DMS153 (cell line): Measurements from ENCODE around the gene TCEAL4.

Source experiments
- DNase-seq: peaks from one replicate; lab custom pipeline; 2025; lab: John Stamatoyannopoulos, UW

The TCEAL4 gene

DNA sequence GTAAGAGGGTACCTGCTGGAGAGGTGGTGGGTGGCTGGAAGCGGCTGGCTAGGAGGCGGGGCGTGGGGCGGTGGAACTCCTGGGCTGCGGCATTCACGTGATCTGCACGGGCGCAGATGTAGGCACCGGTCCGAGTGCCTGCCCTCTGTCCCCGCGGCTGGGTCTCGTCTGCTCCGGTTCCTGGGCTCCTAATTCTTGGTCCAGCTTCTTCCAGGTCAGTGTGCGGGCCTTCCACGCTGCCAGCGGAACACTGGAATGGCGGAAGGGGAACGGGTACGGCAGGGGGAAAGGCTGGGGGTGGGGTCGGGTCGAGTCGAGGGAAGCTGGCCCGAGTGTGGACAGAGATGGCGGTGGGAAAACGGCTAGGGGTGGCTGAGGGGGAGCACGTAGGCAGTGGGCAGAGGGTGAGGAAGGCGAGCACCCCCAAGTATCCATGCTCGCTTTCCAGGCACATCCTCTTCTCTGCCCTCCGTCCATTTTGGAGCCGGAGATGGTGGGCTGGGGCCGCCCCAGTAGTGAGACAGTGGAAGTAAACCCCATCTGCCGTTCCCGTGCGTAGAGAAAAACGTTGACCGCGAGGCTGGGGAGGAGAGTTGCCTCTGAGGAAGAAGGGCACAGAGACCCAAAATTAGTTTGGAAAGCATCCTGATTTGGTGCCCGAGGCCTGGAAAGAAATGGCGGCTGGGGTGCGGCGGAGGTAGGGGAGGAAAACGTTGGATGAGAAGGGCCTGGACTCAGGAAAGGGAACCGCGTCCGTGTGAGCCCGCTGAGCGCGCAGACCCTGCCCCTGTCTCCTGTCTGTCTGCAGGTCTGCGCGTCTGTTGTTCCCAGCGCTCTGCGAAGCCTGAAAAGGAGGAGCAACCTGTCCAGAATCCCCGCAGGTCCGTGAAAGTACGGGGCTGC, at the start of gene TCEAL4:
Gene TCEAL4 (plus strand): TSS at position 105 of the 903 bp plus-strand sequence. CDS start 1,161 bp downstream, outside the sequence.
- DNase-seq = no peak

- DNase-seq = no peak
These were observed 49.2 kb upstream of the TCEAL4 start for GRCh38 chrX:103536071-103536470.

DNA sequence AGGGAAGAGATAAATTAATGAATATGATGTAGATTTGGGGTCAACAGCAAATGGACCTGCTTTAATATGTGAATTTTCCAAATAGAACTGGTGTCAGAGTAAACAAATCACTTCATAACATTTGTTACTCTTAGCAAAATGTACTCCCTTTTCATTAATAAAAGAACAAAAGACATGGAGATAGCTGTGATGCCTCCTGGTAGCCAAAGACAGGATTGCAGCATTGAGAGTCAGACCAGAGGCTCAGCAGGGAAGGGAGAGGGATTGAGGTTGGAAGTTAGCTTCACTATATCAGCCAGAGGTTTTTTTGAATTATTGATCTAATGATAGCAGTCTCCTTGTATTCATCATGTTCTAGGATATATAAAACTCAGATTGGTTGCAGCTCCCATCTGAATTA, 48.6 kb upstream of the TCEAL4 start:
- DNase-seq = no peak

DNA sequence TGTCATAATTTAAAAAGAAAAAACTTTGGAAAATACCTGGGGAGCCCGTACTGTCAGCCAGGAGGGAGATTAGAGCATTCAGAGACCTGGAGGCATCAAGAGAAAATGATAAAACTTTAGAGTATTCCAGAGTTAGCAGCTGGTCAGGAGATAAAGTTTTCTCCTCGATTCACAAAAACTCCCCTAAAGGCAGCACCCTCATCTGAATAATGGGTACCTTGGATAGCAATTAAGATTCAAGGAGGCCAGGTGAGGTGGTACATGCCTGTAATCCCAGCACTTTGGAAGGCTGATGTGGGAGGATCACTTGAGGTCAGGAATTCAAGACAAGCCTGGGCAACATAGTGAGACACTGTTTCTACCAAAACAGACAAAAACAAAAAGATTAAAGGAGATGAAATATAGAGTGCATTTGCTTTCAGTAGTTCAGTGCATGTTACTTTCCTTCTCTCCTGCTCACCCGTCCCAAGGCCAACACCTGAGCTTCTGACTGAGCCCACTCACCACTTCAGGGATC, 47.4 kb upstream of the TCEAL4 start:
- no peak for DNase-seq

DNA sequence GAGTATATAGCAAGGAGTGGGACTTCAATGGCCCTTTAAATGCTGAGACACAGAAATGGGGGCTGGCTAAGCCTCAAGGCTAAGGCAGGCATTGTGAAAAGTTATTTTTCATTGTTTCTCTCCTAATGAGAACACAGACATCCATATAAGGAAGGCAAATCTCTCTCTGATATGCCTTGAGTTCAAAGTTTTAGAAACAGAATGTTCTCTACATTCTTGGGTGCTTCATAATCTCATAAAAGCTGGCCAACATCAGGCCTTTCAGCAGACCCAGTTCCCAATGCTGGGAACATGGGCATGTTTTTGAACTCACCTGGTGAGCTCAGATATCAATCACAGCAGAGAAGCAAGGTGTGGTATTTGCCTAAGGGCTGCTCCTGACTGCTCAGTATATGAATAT, 46.6 kb upstream of the TCEAL4 start:
- no peak for DNase-seq

- no peak for DNase-seq
These were observed 45.6 kb upstream of the TCEAL4 start for GRCh38 chrX:103539695-103540094.

DNA sequence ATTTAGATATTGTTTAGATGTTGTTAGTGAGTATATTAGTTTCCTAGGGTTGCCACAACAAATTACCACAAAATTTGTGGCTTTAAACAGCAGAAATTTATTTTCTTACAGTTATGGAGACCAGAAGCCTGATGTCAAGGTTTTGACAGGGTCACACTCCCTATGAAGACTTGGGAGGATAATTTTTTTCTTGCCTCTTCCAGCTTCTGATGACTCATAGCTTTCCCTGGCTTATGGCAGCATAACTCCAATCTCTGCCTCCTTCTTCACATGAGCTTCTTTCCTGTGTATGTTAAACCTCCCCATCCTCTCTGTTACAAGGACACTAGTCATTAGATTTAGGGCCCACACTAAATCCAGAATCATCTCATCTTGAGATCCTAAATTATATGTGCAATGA, 45.2 kb upstream of the TCEAL4 start:
- no peak for DNase-seq

DNA sequence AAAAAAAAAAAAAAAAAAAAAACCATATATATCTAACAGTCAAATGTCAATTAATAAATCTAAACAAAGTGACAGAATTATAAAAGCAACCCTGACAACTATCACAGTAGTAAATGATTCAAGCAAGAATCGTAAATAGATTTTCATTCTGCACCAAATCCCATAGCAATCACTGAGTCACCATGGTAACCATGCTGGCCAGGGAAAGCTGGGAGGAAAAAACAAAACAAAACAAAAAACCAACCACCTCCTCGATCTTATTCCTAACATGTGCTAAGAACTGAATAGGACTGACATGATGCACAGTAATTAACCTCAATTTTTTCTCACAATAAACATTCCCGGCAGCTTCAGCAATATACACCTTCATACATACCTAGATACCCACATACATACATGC, 35.4 kb upstream of the TCEAL4 start:
- no peak for DNase-seq

DNA sequence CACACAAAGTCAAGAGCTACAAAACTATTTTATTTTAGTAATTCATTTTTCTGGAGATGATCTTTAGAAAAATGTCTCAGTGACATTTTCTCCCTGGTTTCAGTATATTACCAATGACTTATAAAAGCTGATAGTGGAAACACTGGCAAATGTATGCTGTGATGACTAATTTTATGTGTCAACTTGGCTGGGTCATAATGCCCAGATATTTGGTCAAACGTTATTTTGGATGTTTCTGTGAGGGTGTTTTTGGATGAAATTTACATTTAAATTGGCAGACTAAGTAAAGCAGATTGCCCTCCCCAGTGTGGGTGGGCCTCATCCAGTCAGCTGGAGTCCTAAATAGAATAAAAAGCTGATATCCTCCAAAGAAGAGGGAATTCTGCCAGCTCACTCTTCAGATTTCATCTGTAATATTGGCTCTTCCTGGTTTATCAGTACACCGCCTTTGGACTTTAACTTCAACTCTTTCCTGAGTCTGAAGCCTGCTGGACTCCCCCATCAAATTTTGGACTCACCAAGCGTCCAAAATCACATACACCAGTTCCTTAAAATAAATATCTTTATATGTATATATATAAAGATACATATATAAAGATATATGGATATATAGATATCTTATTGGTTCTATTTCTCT, 34.8 kb upstream of the TCEAL4 start:
- no peak for DNase-seq

DNA sequence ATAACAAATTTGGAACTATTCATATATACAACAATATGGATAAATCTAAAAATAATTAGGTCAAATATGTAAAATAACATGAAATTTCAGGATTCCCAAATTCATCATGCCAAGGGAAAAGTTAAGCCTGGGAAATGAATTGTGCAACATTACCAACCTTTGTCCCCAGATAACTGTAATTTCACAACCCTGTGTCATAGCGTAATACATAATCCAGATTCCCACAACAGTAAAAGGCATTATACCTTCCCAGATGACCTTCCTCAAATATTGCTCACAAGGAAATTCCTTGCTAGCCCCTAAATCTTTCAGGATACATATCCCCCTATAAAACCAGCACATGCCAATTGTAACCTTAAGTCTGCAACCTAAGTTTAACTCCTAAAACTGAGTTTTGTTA, 33.1 kb upstream of the TCEAL4 start:
- no peak for DNase-seq

DNA sequence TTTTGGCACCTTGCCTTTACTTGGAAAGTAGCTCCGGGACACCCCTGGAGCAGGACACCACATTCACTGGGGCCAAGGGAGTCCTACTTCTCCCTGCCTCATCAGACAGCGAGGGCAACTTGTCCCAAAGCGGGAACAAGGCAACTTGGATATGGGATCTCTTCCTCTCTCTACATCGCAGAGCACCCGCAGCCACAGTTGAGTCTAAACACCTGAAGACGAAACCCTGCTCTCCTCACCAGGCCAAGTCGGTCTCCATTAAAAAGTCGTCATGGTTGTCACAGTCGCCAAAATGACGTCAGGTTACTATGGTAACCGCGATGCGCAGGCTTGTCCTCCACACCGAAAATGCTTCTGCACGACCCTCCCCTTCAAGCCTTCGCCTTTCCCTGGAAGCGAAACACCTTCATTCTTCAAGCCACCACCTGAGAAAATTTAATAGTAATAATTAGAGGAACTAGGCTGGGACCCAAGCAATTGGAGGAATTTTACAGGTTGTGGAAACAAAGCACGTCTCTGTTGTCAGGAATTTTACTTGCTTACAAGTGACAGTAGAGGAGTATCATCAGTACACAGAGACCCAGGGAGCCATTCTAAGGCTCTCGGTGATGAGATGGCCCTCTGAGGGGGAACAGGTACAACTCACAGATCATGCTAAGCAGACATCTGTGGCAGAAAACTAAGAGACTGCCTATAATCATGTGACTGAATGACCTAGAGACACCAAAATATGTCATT, 30.5 kb upstream of the TCEAL4 start:
- peak; percentile 20 for DNase-seq

GRCh38 chrX:103556963-103557612, 28.2 kb upstream of the TCEAL4 start:
- DNase-seq = no peak

DNA sequence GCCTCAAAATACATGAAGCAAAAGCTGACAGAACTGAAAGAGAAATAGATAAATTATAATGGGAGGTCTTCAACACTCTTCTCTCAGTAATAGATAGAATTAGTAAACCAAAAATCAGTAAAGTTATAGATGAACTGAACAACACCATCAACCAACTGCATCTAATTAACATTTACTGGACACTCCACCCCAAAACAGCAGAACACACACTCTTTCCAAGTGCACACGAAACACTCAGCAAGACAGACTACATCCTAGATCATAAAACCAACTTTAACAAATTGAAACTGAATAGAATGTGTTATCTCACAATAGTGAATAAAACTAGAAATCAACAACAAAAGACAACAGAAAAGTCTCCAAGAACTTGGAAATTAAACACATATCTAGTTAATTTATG, 25.1 kb upstream of the TCEAL4 start:
- DNase-seq = no peak

- no peak for DNase-seq
These were observed 22.5 kb upstream of the TCEAL4 start for GRCh38 chrX:103562801-103563200.

GRCh38 chrX:103565197-103565596, 20.1 kb upstream of the TCEAL4 start:
- no peak for DNase-seq

DNA sequence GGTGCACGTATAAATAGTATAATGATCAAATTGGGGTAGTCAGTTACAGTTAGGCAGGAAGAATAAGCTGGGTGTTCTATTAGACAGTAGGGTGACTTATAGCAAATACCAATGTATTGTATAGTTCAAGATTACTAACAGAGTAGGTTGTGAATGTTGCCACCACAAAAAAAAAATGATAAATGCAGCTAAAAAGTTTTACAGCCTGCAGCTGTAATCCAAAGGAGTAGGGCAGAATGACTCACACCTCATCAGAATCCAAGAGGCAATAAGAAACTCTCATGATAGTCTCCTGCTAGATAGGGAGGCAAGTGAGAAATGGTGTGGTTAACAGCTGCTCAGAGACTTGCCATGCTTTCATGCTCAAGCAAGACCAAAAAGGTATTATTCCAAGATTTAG, 19.6 kb upstream of the TCEAL4 start:
- no peak for DNase-seq

DNA sequence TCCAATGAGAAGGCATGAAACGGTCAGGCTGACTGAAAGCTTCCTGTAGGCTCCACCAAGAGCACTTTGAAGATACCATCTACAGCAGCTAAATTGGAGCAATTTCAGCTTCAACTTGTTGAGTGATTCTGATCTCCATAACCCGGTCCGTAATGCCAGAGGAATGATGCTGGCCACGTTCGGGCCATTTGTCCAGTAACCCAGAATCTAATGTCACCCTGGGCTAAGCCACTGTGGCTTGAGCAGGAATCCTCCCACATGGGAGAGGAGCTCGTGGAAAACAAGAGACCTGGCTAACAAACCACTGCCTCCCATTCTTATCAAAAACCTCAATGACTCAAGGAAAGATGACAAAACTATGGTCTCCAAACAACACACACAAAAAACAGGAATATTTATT, 14.2 kb upstream of the TCEAL4 start:
- no peak for DNase-seq

DNA sequence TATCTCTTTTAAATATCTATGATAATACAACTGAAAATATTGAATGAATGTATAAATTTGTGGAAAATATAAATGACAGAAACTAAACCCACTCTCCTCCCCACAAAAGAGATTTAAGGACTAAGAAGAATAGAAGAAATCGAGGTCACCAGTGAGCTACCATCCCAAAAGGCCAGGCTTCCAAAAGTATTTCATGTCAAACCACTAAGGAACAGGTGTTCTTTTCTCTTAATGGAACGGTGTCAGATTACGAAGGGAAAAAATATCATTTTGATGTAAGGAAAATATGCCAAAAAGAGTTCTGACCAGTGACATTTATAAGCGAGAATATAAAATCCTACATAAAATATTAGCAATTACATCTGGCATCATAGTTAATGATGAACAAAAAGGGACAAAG, 13.6 kb upstream of the TCEAL4 start:
- DNase-seq = no peak

GRCh38 chrX:103573202-103573601, 12.1 kb upstream of the TCEAL4 start:
- DNase-seq = no peak

GRCh38 chrX:103584596-103584995, 719 bp upstream of the TCEAL4 start:
- no peak for DNase-seq

DNA sequence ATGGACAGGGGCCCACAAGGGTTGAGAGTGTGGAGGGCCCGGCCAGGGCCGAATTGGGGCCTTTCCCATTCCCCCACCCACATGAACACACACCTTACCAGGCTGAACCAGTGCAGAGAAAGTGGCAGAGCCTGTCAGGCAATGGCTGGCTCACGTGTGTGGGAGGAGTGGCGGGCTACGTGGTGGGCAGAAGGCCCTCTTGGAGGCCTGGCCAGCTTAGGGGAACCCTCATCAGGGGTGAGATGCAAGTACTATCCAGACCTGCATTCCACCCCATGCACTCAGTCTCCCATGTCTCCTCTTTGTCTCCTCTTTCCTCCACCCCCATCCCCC, 965 bp downstream of the TCEAL4 start:
- DNase-seq = no peak

DNA sequence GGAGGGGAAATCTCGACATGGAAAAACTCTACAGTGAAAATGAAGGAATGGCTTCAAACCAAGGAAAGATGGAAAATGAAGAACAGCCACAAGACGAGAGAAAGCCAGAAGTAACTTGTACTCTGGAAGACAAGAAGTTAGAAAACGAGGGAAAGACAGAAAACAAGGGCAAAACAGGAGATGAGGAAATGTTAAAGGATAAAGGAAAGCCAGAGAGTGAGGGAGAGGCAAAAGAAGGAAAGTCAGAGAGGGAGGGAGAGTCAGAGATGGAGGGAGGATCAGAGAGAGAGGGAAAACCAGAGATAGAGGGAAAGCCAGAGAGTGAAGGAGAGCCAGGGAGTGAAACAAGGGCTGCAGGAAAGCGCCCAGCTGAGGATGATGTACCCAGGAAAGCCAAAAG, 1.3 kb downstream of the TCEAL4 start:
- no peak for DNase-seq
